Measurements from ENCODE around the gene TM6SF1.
"Not testable (repeated sequence)": the region's sequence is repeated elsewhere in the genome, so short reads cannot be mapped to it uniquely, and the experiment has no call there.

The TM6SF1 gene

DNA sequence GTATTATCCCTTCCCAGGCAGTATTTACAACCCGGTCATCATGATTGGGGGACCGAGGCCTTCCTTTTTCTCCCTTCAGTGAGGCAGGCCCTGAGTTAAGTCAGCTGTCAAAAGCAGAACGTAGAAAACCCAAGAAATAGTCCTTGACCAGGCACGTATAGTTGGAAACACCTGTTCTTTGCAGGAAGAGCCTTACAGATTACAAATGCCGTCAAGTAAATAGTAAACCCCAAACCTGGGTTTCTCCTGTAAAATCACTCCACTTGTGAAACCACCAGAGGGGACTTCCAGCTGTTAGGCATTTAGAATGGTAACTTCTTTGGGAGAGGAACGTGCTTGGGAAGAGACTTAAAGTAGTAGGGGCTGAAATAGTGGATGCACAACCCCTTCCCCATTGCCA is 39.4 kb upstream of the TM6SF1 start:
- WGBS, 2 experiments (ENCODE audit: insufficient coverage in 2 of 2) = 96 to 97% methylated on average over 5 of the region's 6 CpGs
- peaks cover 10% of the 10 kb centered on the region for H3K36me3 ChIP-seq (ENCODE audit: control insufficient read depth, insufficient read depth, low read length)
- peak overlapping the region; percentile 91 for H3K27ac ChIP-seq (ENCODE audit: low read depth, low read length, severe bottlenecking)
- H3K4me3 ChIP-seq (ENCODE audit: extremely low read depth, insufficient read depth, low read length, poor library complexity, severe bottlenecking) = no peak overlapping the region
- H3K9me3 ChIP-seq (ENCODE audit: control insufficient read depth, low read length) = no peaks in the 10 kb centered on the region
- H3K4me1 ChIP-seq (ENCODE audit: control insufficient read depth, insufficient read depth, low read length, poor library complexity, severe bottlenecking) = peaks cover 9% of the 10 kb centered on the region

DNA sequence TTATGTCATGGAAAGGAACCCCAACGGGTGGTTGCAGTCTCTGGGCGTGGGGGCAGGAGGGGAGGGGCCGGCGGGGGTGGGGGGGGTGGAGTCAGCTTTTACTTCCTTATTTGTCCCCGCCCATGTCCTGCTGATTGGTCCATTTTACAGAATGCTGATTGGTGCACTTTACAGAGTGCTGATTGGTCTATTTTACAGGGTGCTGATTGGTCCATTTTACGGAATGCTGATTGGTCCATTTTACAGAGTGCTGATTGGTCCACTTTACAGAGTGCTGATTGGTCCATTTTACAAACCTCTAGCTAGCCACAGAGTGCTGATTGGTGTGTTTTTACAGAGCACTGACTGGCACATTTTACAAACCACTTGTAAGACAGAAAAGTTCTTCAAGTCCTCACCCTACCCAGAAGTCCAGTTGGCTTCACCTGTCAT is 38.2 kb upstream of the TM6SF1 start:
- WGBS, 2 experiments (ENCODE audit: insufficient coverage in 2 of 2) = no CpG with 5 or more reads among the region's 6 CpGs
- not testable (repeated sequence) for H3K4me1 ChIP-seq (ENCODE audit: control insufficient read depth, insufficient read depth, low read length, poor library complexity, severe bottlenecking); H3K36me3 ChIP-seq (ENCODE audit: control insufficient read depth, insufficient read depth, low read length); H3K27ac ChIP-seq (ENCODE audit: low read depth, low read length, severe bottlenecking); H3K4me3 ChIP-seq (ENCODE audit: extremely low read depth, insufficient read depth, low read length, poor library complexity, severe bottlenecking); H3K9me3 ChIP-seq (ENCODE audit: control insufficient read depth, low read length)

DNA sequence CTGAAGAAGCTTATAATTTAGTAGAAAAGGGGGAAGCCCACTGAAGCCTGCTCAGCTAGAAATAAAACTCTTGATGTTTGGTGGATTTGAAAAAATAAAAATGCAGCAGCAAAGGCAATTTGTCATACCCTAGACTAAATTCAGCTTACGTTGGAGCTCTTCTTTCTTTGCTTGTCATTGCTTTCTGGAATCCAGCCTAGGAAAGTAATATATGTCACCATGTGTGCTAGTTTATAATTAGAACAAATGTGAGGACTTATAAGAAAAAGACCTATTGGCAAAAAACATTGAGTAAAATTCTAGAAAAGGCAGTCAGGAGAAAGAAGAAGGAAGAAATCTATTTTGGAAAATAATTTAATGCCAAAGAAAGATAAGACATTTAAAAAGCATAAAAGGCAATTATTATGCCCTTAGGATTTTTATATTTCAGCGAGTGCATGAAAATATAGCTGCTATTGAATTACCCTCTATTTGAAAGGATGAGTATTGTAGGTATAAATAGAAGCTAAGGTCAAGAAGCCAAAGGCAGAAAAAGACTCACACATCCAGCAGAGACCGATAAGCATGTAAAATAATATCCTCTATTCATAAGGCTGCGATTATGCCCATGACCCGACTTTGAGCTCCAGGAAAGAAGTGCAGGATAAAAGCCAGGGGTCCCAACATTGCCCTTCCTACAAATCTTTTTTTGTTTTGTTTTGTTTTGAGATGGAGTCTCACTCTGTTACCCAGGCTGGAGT is 29.8 kb upstream of the TM6SF1 start:
- H3K9me3 ChIP-seq (ENCODE audit: control insufficient read depth, low read length) = peaks cover 5% of the 10 kb centered on the region
- no peak overlapping the region for H3K27ac ChIP-seq (ENCODE audit: low read depth, low read length, severe bottlenecking)
- 80% methylated on average over 3 of the region's 5 CpGs; no CpG with 5 or more reads in 1 of the 2 experiments for WGBS, 2 experiments (ENCODE audit: insufficient coverage in 2 of 2)
- H3K4me1 ChIP-seq (ENCODE audit: control insufficient read depth, insufficient read depth, low read length, poor library complexity, severe bottlenecking) = no peaks in the 10 kb centered on the region
- no peaks in the 10 kb centered on the region for H3K36me3 ChIP-seq (ENCODE audit: control insufficient read depth, insufficient read depth, low read length)
- no peak overlapping the region for H3K4me3 ChIP-seq (ENCODE audit: extremely low read depth, insufficient read depth, low read length, poor library complexity, severe bottlenecking)

GRCh38 chr15:83078712-83079111 is 28.7 kb upstream of the TM6SF1 start:
- WGBS, 2 experiments (ENCODE audit: insufficient coverage in 2 of 2) = 79 to 82% methylated on average over 3 to 7 of the region's 7 CpGs

GRCh38 chr15:83081256-83082014 is 26.0 kb upstream of the TM6SF1 start:
- Histone ChIP-seq H3K27ac (ENCODE audit: low read depth, low read length, severe bottlenecking) (no peak overlapping the region), H3K9me3 (ENCODE audit: control insufficient read depth, low read length) (no peaks in the 10 kb centered on the region), H3K36me3 (ENCODE audit: control insufficient read depth, insufficient read depth, low read length) (no peaks in the 10 kb centered on the region), H3K4me1 (ENCODE audit: control insufficient read depth, insufficient read depth, low read length, poor library complexity, severe bottlenecking) (no peaks in the 10 kb centered on the region), H3K4me3 (ENCODE audit: extremely low read depth, insufficient read depth, low read length, poor library complexity, severe bottlenecking) (no peak overlapping the region)
- WGBS, 2 experiments (ENCODE audit: insufficient coverage in 2 of 2) = 92 to 93% methylated on average over 4 of the region's 5 CpGs

More at GRCh38 chr15:83078712-83079111, 28.7 kb upstream of the TM6SF1 start:
- Histone ChIP-seq H3K9me3 (ENCODE audit: control insufficient read depth, low read length) (peaks cover 5% of the 10 kb centered on the region), H3K27ac (ENCODE audit: low read depth, low read length, severe bottlenecking) (no peak overlapping the region), H3K4me1 (ENCODE audit: control insufficient read depth, insufficient read depth, low read length, poor library complexity, severe bottlenecking) (no peaks in the 10 kb centered on the region), H3K4me3 (ENCODE audit: extremely low read depth, insufficient read depth, low read length, poor library complexity, severe bottlenecking) (no peak overlapping the region), H3K36me3 (ENCODE audit: control insufficient read depth, insufficient read depth, low read length) (no peaks in the 10 kb centered on the region)

DNA sequence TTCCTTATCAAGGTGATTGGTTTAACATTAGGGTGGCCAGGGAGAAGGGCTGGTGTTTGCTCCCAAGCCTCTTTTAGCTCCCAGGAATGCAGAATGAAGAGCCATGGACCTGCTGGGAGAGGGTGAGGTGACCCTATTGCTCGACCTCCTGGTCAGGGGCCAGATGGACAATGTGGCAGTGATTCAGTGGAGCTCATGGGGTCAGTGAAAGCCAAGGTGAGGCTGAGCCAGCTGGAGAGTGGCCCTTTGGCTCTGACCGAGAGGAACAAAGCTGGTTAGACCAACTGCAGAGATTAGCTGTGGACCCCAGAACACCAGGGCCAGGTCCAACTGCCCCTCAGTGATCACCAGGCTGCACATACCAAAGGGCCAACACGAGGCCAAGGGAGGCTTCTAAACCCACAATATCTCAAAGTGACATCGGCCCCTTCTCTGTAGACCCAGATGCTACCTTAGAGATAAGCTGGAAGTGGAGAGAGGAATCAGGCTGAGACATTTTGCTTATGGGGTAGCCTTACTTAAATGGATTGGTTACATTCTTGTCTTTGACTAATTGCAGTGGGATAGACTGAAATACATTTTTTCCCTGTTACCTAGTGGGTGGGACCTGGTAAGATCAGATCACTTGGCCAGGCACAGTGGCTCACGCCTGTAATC is 24.6 kb upstream of the TM6SF1 start:
- H3K9me3 ChIP-seq (ENCODE audit: control insufficient read depth, low read length) = no peaks in the 10 kb centered on the region
- no peaks in the 10 kb centered on the region for H3K36me3 ChIP-seq (ENCODE audit: control insufficient read depth, insufficient read depth, low read length)
- H3K4me3 ChIP-seq (ENCODE audit: extremely low read depth, insufficient read depth, low read length, poor library complexity, severe bottlenecking) = no peak overlapping the region
- no peak overlapping the region for H3K27ac ChIP-seq (ENCODE audit: low read depth, low read length, severe bottlenecking)
- 81 to 86% methylated on average over 3 of the region's 5 CpGs for WGBS, 2 experiments (ENCODE audit: insufficient coverage in 2 of 2)
- no peaks in the 10 kb centered on the region for H3K4me1 ChIP-seq (ENCODE audit: control insufficient read depth, insufficient read depth, low read length, poor library complexity, severe bottlenecking)

DNA sequence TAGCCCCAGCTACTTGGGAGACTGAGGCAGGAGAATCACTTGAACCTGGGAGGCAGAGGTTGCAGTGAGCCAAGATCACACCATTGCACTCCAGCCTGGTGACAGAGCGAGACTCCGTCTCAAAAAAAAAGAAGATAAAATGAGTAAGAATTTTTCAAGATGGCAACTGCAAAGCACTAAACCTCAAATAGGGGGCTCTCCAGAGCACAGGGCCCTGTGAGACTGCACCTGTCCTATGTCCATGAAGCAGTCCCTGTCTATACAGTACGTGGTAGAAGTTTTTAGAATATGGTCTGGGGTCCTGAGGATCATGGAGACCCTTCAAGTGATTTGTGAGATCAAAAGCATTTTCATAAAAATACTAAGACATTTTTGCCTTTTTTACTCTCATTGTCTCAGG is 22.0 kb upstream of the TM6SF1 start:
- WGBS, 2 experiments (ENCODE audit: insufficient coverage in 2 of 2) = 96 to 100% methylated on average over 1 to 3 of the region's 3 CpGs
- not testable (repeated sequence) for H3K36me3 ChIP-seq (ENCODE audit: control insufficient read depth, insufficient read depth, low read length); H3K4me3 ChIP-seq (ENCODE audit: extremely low read depth, insufficient read depth, low read length, poor library complexity, severe bottlenecking); H3K4me1 ChIP-seq (ENCODE audit: control insufficient read depth, insufficient read depth, low read length, poor library complexity, severe bottlenecking); H3K27ac ChIP-seq (ENCODE audit: low read depth, low read length, severe bottlenecking); H3K9me3 ChIP-seq (ENCODE audit: control insufficient read depth, low read length)

GRCh38 chr15:83085864-83086552 is 21.4 kb upstream of the TM6SF1 start:
- H3K36me3 ChIP-seq (ENCODE audit: control insufficient read depth, insufficient read depth, low read length); H3K4me1 ChIP-seq (ENCODE audit: control insufficient read depth, insufficient read depth, low read length, poor library complexity, severe bottlenecking); H3K27ac ChIP-seq (ENCODE audit: low read depth, low read length, severe bottlenecking); H3K9me3 ChIP-seq (ENCODE audit: control insufficient read depth, low read length); H3K4me3 ChIP-seq (ENCODE audit: extremely low read depth, insufficient read depth, low read length, poor library complexity, severe bottlenecking): not testable (repeated sequence)
- 90 to 91% methylated on average over 3 of the region's 8 CpGs for WGBS, 2 experiments (ENCODE audit: insufficient coverage in 2 of 2)

DNA sequence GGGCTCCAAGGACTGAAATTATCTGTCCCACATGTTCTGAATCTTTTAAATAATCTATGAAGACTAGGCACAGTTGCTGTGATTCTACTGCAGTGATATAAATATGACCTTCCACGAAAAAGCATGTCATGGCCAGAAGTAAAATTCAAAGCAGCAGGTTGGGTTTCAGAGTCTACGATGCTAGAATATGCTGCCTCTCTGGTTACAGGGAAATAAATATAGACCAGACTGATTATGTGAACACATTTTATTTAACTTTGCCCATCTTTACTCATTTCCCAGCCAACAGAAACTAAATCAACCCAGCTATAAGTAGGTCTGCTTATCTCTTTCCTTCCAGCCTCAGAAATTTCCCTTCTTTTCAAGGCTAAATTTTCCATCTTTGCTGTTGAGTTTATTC is 19.9 kb upstream of the TM6SF1 start:
- Histone ChIP-seq H3K9me3 (ENCODE audit: control insufficient read depth, low read length) (no peaks in the 10 kb centered on the region), H3K4me1 (ENCODE audit: control insufficient read depth, insufficient read depth, low read length, poor library complexity, severe bottlenecking) (no peaks in the 10 kb centered on the region), H3K36me3 (ENCODE audit: control insufficient read depth, insufficient read depth, low read length) (no peaks in the 10 kb centered on the region), H3K4me3 (ENCODE audit: extremely low read depth, insufficient read depth, low read length, poor library complexity, severe bottlenecking) (no peak overlapping the region), H3K27ac (ENCODE audit: low read depth, low read length, severe bottlenecking) (no peak overlapping the region)
- 90 to 100% methylated on average over 1 to 2 of the region's 2 CpGs for WGBS, 2 experiments (ENCODE audit: insufficient coverage in 2 of 2)

DNA sequence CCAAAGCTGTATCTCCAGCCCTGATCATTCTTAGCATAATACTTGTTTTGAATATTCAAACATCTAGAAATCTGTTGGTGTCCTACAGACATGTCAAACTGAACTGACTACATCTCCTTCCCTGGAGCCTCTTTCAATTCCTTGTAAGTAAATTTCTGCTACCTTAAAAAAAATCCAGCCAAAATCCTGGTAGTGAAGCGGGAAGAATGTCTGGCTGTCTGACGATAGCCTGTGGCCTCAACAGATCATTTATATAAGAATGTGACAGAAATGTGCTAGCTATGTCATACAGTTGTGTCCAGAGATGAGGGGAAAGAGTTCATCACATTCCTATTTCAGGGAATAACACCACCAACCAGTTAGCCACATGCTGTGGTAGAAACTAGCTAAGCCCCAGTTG is 18.6 kb upstream of the TM6SF1 start:
- no peaks in the 10 kb centered on the region for H3K36me3 ChIP-seq (ENCODE audit: control insufficient read depth, insufficient read depth, low read length)
- no peaks in the 10 kb centered on the region for H3K9me3 ChIP-seq (ENCODE audit: control insufficient read depth, low read length)
- H3K4me3 ChIP-seq (ENCODE audit: extremely low read depth, insufficient read depth, low read length, poor library complexity, severe bottlenecking) = no peak overlapping the region
- no peak overlapping the region for H3K27ac ChIP-seq (ENCODE audit: low read depth, low read length, severe bottlenecking)
- 92 to 100% methylated on average over 1 to 2 of the region's 2 CpGs for WGBS, 2 experiments (ENCODE audit: insufficient coverage in 2 of 2)
- H3K4me1 ChIP-seq (ENCODE audit: control insufficient read depth, insufficient read depth, low read length, poor library complexity, severe bottlenecking) = no peaks in the 10 kb centered on the region

All from mesodermal cell (in vitro differentiated cells).